Naive thymus-derived CD4-positive, alpha-beta T cell (primary cell): ENCODE measurements around the gene DHRS11. TPM values are rescaled to one million over a fixed set of nuclear protein-coding genes. Genes with fewer than 3 reads are reported as not detected.
A peak's percentile ranks its signal among the peaks of the same experiment; 100 is the strongest.

Experiments used
- ATAC-seq: fragments of 150-1000 bp; cut with Tn5 transposase; 2 replicates; pipeline ENCODE4 v1.10.0; 2021; ENCODE audit warnings: mild to moderate bottlenecking, moderate library complexity
- CTCF ChIA-PET: fragments of 350-600 bp; sonication (Branson Sonifier 250); formaldehyde crosslinking; loops from one replicate; lab custom pipeline; 2021; ENCODE audit warnings: antibody characterized with exemption; lab: Charles Lee
- POLR2A ChIA-PET: fragments of 350-600 bp; sonication (Branson Sonifier 250); formaldehyde crosslinking; loops from one replicate; lab custom pipeline; 2021; ENCODE audit warnings: antibody characterized with exemption, inconsistent platforms; lab: Charles Lee
- DNase-seq, 9 donors: peaks; one replicate each; pipeline versions ENCODE4 v3.0.0 to v3.0.0-alpha.2; 2020 to 2022; ENCODE audit warnings: mixed read lengths in 1 of 9
- H3K27ac ChIP-seq: one replicate; pipeline ENCODE4 v1.7.0; 2013; ENCODE audit warnings: mild to moderate bottlenecking, low read depth, low read length, moderate library complexity
- H3K27me3 ChIP-seq, 2 donors: one replicate each; pipeline ENCODE4 v1.7.0; 2013; ENCODE audit warnings: low read length in 2 of 2, mild to moderate bottlenecking in 2 of 2, moderate library complexity in 2 of 2; ENCODE audit not compliant: control insufficient read depth in 2 of 2, insufficient read depth in 2 of 2
- H3K36me3 ChIP-seq, 3 experiments: 1 replicate in 2 of 3; 2 replicates in 1 of 3; pipeline ENCODE4 v1.7.0; 2013; ENCODE audit warnings: low read length in 3 of 3, mild to moderate bottlenecking in 3 of 3, moderate library complexity in 1 of 3; ENCODE audit not compliant: insufficient read depth in 3 of 3, control insufficient read depth in 2 of 3
- H3K4me1 ChIP-seq, 2 donors: one replicate each; pipeline ENCODE4 v1.7.0; 2013; ENCODE audit warnings: low read length in 2 of 2, mild to moderate bottlenecking in 2 of 2, moderate library complexity in 1 of 2; ENCODE audit not compliant: control insufficient read depth in 2 of 2, insufficient read depth in 2 of 2
- H3K4me3 ChIP-seq: 2 replicates; pipeline ENCODE4 v1.7.0; 2013; ENCODE audit warnings: mild to moderate bottlenecking, low read length
- H3K9me3 ChIP-seq, 3 experiments: 1 replicate in 2 of 3; 2 replicates in 1 of 3; pipeline ENCODE4 v1.7.0; 2013; ENCODE audit warnings: low read length in 3 of 3; ENCODE audit not compliant: control insufficient read depth in 2 of 3
- H3K27ac Mint-ChIP-seq, 9 donors: one replicate each; pipeline ENCODE4 v1.8.0; 2020 to 2022; ENCODE audit warnings: mixed read lengths in 9 of 9, mild to moderate bottlenecking in 8 of 9, moderate library complexity in 5 of 9, inconsistent platforms in 2 of 9
- H3K27me3 Mint-ChIP-seq, 5 donors: one replicate each; pipeline ENCODE4 v1.8.0; 2021 to 2022; ENCODE audit warnings: mixed read lengths in 5 of 5, mild to moderate bottlenecking in 1 of 5
- H3K36me3 Mint-ChIP-seq, 5 donors: one replicate each; pipeline ENCODE4 v1.8.0; 2020 to 2022; ENCODE audit warnings: mixed read lengths in 5 of 5, mild to moderate bottlenecking in 3 of 5, inconsistent platforms in 1 of 5
- H3K4me1 Mint-ChIP-seq, 7 donors: one replicate each; pipeline ENCODE4 v1.8.0; 2020 to 2022; ENCODE audit warnings: mixed read lengths in 7 of 7, mild to moderate bottlenecking in 3 of 7, inconsistent platforms in 1 of 7
- H3K4me3 Mint-ChIP-seq, 10 donors: one replicate each; pipeline ENCODE4 v1.8.0; 2020 to 2022; ENCODE audit warnings: mild to moderate bottlenecking in 10 of 10, mixed read lengths in 10 of 10, moderate library complexity in 6 of 10, inconsistent platforms in 2 of 10
- H3K9me3 Mint-ChIP-seq, 11 donors: one replicate each; pipeline ENCODE4 v1.8.0; 2020 to 2022; ENCODE audit warnings: mixed read lengths in 11 of 11, mild to moderate bottlenecking in 4 of 11, inconsistent platforms in 1 of 11, moderate library complexity in 1 of 11
- intact Hi-C, 2 donors: fragments of 100-400 bp; cut with micrococcal nuclease; formaldehyde crosslinking; loops; one replicate each; pipeline ENCODE4 v1.15.1; 2023
- polyA plus RNA-seq, 2 donors: library from polyadenylated mRNA; unstranded; fragments of 300-500 nt; fragmentation: Illumina TruSeq; gene quantifications; one replicate each; pipeline ENCODE4 v1.2.3, GENCODE V29; 2021
- total RNA-seq, 6 experiments: library from RNA in 5 of 6; stranded (reverse) in 5 of 6; gene quantifications; 1 replicate in 5 of 6; 2 replicates in 1 of 6; pipeline ENCODE4 v1.2.3 and lab custom pipeline; 2021 to 2026

DHRS11 gene
- total and polyA plus RNA-seq, 7 experiments from 2014 or later, result 1.6 to 10.9 (median 5.3) TPM

DNA sequence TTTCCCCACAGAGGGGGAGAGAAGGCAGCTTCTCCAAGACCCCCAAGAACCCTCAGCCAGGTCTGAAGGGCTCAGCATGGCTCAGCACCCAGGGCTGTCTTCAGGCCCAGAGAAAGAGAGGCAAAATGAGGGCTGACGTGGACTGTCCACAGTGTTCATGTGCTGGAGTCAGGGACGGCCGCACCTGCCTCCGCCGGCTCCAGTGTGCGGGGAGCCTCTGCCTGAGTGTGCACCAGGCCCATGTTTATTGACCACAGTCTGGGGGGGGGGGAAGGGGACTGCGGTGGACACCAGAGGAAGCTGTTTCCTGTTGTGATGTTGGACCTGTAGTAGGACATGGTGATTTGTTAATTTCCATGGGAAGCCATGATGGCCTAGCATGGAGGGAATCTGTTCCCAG, 16.6 kb downstream of the DHRS11 start:
- H3K27me3 Mint-ChIP-seq, result no peaks in the 10 kb centered on the region
- intact Hi-C loops, result loop anchor here in 1 of 2 donors (10.0 kb wide), 1 partner anchor 797 kb away; the partner anchor contains the start of genes ACACA and TADA2A
- Histone ChIP-seq H3K4me1 (peaks cover 0 to 5% of the 10 kb centered on the region in 2 donors), H3K27ac (no peak overlapping the region), H3K27me3 (no peaks in the 10 kb centered on the region), H3K36me3 (peaks cover 0 to 8% (median 5%) of the 10 kb centered on the region in 3 experiments), H3K4me3 (no peak overlapping the region), H3K9me3 (no peaks in the 10 kb centered on the region)
- ChIA-PET CTCF (no interaction called here), POLR2A (no interaction called here)
- H3K4me3 Mint-ChIP-seq, result no peak overlapping the region
- peak overlapping the region in 2 of 9 donors; percentile 41 to 65 for H3K27ac Mint-ChIP-seq
- DNase-seq, result no peak
- H3K9me3 Mint-ChIP-seq, result peaks cover 0 to 1% (median 0%) of the 10 kb centered on the region in 11 donors
- H3K4me1 Mint-ChIP-seq, result peaks cover 18 to 35% (median 29%) of the 10 kb centered on the region in 7 donors
- peaks cover 0 to 7% (median 0%) of the 10 kb centered on the region in 5 donors for H3K36me3 Mint-ChIP-seq
- no peak for ATAC-seq

DNA sequence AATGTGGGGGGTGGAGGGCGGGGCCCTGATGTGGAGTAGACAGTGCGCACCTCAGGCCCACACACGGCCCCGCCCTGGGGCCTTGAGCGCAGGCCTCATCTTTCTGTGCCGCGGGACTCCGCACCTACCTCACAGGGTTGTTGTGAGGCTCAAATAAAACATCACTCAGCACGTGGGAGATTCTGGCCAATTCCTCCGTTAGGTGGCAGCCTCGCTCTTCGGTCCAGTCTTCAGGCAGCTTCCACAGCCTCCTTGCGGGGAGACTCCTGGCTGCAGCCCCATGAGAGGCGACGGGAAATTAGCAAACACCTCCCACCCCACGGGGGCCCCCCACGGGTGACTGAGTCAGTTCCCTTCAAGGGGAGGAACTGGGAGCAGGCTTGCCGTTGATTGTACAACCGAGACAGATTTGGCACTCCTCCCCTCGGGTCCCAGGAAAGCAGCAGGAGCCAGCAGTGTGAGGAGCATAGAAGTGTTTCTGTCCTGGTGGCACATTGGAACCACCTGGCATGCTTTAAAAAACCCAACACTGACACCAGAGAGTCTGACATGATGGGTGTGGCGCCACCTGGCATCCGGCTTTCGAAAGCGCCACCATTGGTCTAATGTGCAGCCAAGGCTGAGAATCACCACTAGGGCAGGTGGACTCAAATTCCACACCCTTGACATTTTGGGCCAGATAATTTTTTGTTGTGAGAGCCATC, 17.3 kb downstream of the DHRS11 start:
- intact Hi-C loops, result loop anchor here in 1 of 2 donors (10.0 kb wide), 1 partner anchor 796 kb away; the partner anchor contains the start of genes ACACA and TADA2A
- peaks cover 0 to 7% (median 0%) of the 10 kb centered on the region in 5 donors for H3K36me3 Mint-ChIP-seq
- no peak overlapping the region for H3K27ac Mint-ChIP-seq
- H3K4me1 ChIP-seq, result peaks cover 0 to 5% of the 10 kb centered on the region in 2 donors
- H3K9me3 ChIP-seq, result no peaks in the 10 kb centered on the region
- no peak overlapping the region for H3K4me3 Mint-ChIP-seq
- H3K36me3 ChIP-seq, result peaks cover 0 to 8% (median 5%) of the 10 kb centered on the region in 3 experiments
- DNase-seq, result no peak
- H3K27me3 ChIP-seq, result no peaks in the 10 kb centered on the region
- no peak overlapping the region for H3K27ac ChIP-seq
- H3K4me3 ChIP-seq, result no peak overlapping the region
- peaks cover 17 to 28% (median 24%) of the 10 kb centered on the region in 7 donors for H3K4me1 Mint-ChIP-seq
- CTCF ChIA-PET, result no interaction called here
- H3K9me3 Mint-ChIP-seq, result peaks cover 0 to 1% (median 0%) of the 10 kb centered on the region in 11 donors
- ATAC-seq, result peak; percentile 68
- POLR2A ChIA-PET, result no interaction called here
- no peaks in the 10 kb centered on the region for H3K27me3 Mint-ChIP-seq

DNA sequence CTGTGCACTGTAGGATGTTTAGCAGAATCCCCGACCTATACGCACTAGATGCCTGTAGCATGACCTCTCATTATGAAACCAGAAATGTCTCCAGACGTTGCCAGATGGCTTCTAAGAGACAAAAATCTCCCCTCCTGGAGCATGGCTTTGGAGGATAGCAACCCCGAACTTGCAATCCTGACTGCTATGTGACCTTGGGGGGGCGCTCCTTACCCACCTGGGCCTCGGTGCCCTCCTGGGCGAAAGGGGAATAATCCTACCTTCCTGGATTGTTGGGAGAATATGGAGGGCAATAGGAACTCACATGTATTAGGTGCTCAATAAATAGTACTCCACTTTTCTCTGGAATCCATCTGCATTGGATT, 17.8 kb downstream of the DHRS11 start:
- Histone ChIP-seq H3K9me3 (no peaks in the 10 kb centered on the region), H3K4me3 (no peak overlapping the region), H3K4me1 (peaks cover 0 to 5% of the 10 kb centered on the region in 2 donors), H3K27me3 (no peaks in the 10 kb centered on the region), H3K27ac (no peak overlapping the region), H3K36me3 (peaks cover 0 to 8% (median 5%) of the 10 kb centered on the region in 3 experiments)
- CTCF ChIA-PET, result interaction anchor here (0.7 kb wide), 1 partner anchor 438 kb away, joined by 3 read pairs; no protein-coding TSS in a partner anchor
- Mint-ChIP-seq H3K27ac (no peak overlapping the region), H3K36me3 (peaks cover 0 to 5% (median 0%) of the 10 kb centered on the region in 5 donors), H3K4me1 (peaks cover 13 to 23% (median 19%) of the 10 kb centered on the region in 7 donors), H3K9me3 (no peaks in the 10 kb centered on the region), H3K27me3 (no peaks in the 10 kb centered on the region), H3K4me3 (no peak overlapping the region)
- ATAC-seq (no peak), DNase-seq (no peak)
- intact Hi-C loops, result loop anchor here in 1 of 2 donors (10.0 kb wide), 1 partner anchor 795 kb away; the partner anchor contains the start of genes ACACA and TADA2A
- POLR2A ChIA-PET, result no interaction called here

DNA sequence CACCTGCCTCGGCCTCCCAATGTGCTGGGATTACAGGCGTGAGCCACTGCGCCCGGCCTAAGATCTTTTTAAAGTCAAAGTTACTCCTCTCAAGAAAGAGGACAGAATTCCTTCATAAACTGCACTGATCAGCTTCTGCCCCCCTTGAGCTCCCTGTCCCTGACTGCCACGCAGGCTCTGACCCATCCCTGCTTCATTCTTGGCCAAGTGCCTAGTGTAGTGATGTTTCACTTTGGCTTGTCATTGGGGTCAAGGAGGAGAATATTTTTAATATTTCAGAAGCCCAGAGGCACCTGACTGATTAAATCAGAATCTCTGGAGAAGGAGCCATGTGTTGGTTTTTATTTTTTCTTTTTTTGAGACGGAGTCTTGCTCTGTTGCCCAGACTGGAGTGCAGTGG, 18.8 kb downstream of the DHRS11 start:
- Histone ChIP-seq H3K27ac (no peak overlapping the region), H3K27me3 (no peaks in the 10 kb centered on the region), H3K4me1 (peaks cover 0 to 3% of the 10 kb centered on the region in 2 donors), H3K36me3 (peaks cover 0 to 8% (median 5%) of the 10 kb centered on the region in 3 experiments), H3K4me3 (no peak overlapping the region), H3K9me3 (no peaks in the 10 kb centered on the region)
- DNase-seq (no peak), ATAC-seq (no peak)
- ChIA-PET POLR2A (interaction anchor here (1.4 kb wide), 1 partner anchor 8 kb away, joined by 3 read pairs; no protein-coding TSS in a partner anchor), CTCF (interaction anchor here (0.7 to 1.4 kb wide), 2 partner anchors 8 to 437 kb away, joined by 3 to 8 read pairs; partner anchors contain the start of gene MRM1)
- Mint-ChIP-seq H3K27me3 (no peaks in the 10 kb centered on the region), H3K36me3 (peaks cover 0 to 5% (median 0%) of the 10 kb centered on the region in 5 donors), H3K27ac (no peak overlapping the region), H3K9me3 (no peaks in the 10 kb centered on the region), H3K4me3 (no peak overlapping the region), H3K4me1 (peaks cover 7 to 17% (median 12%) of the 10 kb centered on the region in 7 donors)
- intact Hi-C loops, result loop anchor here in 1 of 2 donors (5.0 kb wide), 1 partner anchor 757 kb away; no protein-coding TSS in a partner anchor

DNA sequence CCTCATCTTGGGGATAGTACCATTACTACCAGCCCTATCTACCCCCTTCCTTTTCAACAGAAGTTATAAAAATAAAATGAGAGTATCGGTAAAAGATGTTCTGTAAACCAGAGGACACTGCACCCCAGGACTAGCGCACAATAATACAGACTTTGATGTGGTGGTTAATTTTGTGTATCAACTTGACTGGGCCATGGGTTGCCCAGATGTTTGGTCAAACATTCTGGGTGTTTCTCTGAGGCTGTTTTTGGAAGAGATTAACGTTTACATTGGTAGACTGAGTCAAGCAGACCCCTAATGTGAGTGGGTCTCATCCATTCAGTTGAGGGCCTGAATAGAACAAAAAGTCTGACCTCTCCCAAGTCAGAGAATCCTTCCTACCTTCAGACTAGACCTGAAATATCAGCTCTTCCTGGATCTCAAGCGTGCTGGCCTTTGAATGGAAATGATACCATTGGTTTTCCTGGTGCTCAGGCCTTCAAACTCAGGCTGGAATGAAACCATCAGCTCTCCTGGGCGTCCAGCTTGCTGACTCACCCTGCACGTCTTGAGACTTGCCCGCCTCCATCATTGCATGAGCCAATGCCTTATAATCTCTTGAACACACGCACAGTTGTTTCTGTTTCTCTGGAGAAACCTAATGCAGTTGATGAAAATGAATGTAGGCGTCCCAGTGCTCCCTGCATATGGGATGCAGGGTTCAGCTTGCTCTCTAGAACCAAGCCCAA, 19.8 kb downstream of the DHRS11 start:
- Histone ChIP-seq H3K4me1 (no peaks in the 10 kb centered on the region), H3K36me3 (peaks cover 0 to 8% (median 5%) of the 10 kb centered on the region in 3 experiments), H3K27me3 (no peaks in the 10 kb centered on the region), H3K27ac (no peak overlapping the region), H3K4me3 (no peak overlapping the region), H3K9me3 (no peaks in the 10 kb centered on the region)
- Mint-ChIP-seq H3K4me3 (no peak overlapping the region), H3K36me3 (peaks cover 0 to 4% (median 0%) of the 10 kb centered on the region in 5 donors), H3K27me3 (no peaks in the 10 kb centered on the region), H3K9me3 (no peaks in the 10 kb centered on the region), H3K27ac (no peak overlapping the region), H3K4me1 (peaks cover 0 to 9% (median 6%) of the 10 kb centered on the region in 7 donors)
- no peak for DNase-seq
- POLR2A ChIA-PET, result interaction anchor here (1.4 kb wide), 1 partner anchor 9 kb away, joined by 3 read pairs; no protein-coding TSS in a partner anchor
- ATAC-seq, result no peak
- CTCF ChIA-PET, result interaction anchor here (1.0 to 1.4 kb wide), 2 partner anchors 9 to 17 kb away, joined by 3 to 8 read pairs; partner anchors contain the start of gene MRM1
- intact Hi-C loops, result loop anchor here in 1 of 2 donors (5.0 kb wide), 1 partner anchor 756 kb away; no protein-coding TSS in a partner anchor

DNA sequence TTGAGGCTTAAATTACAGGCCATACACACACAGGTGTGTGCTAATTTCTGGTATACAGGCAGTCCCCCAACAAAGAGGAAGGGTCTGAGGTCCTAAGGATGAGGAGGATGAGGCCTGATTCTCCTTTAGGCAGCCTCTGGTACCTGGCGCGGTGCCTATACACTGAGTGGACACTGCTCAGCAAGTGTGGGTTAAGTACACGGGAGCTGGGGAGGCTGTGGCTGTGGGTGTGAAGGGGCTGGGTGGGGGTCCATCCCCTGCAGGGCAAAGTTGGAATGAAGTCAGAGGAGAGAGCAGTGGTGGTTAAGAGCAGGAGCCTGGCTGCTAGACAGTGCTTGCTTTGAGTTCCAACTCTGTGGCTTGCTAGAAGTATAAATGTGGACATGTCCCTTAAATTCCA, 20.6 kb downstream of the DHRS11 start:
- Mint-ChIP-seq H3K27me3 (no peaks in the 10 kb centered on the region), H3K27ac (no peak overlapping the region), H3K4me1 (peaks cover 0 to 9% (median 6%) of the 10 kb centered on the region in 7 donors), H3K9me3 (no peaks in the 10 kb centered on the region), H3K4me3 (no peak overlapping the region), H3K36me3 (peaks cover 0 to 4% (median 0%) of the 10 kb centered on the region in 5 donors)
- Histone ChIP-seq H3K27ac (no peak overlapping the region), H3K36me3 (peaks cover 0 to 8% (median 5%) of the 10 kb centered on the region in 3 experiments), H3K4me3 (no peak overlapping the region), H3K4me1 (no peaks in the 10 kb centered on the region), H3K27me3 (no peaks in the 10 kb centered on the region), H3K9me3 (no peaks in the 10 kb centered on the region)
- ChIA-PET CTCF (interaction anchor here (1.0 kb wide), 1 partner anchor 17 kb away, joined by 3 read pairs; no protein-coding TSS in a partner anchor), POLR2A (no interaction called here)
- DNase-seq, result no peak
- ATAC-seq, result no peak
- intact Hi-C loops, result loop anchor here in 1 of 2 donors (5.0 kb wide), 1 partner anchor 755 kb away; no protein-coding TSS in a partner anchor
